ENCODE measurements around the gene SLAMF1.
"Not testable (repeated sequence)": the region's sequence is repeated elsewhere in the genome, so short reads cannot be mapped to it uniquely, and the experiment has no call there.

Gene SLAMF1

GRCh38 chr1:160664573-160665051 lies 17.8 kb upstream of the SLAMF1 start:
- DNase-seq (ENCODE audit: low read depth): no peak

GRCh38 chr1:160662910-160663309 lies 16.1 kb upstream of the SLAMF1 start:
- DNase-seq (ENCODE audit: low read depth): no peak

GRCh38 chr1:160659566-160659965 lies 12.7 kb upstream of the SLAMF1 start:
- no peak for DNase-seq (ENCODE audit: low read depth)

- no peak for DNase-seq (ENCODE audit: low read depth)
These were observed 12.0 kb upstream of the SLAMF1 start for GRCh38 chr1:160658814-160659193.

GRCh38 chr1:160658162-160658813 lies 11.4 kb upstream of the SLAMF1 start:
- DNase-seq (ENCODE audit: low read depth): no peak

- no peak for DNase-seq (ENCODE audit: low read depth)
These were observed 10.5 kb upstream of the SLAMF1 start for GRCh38 chr1:160657250-160657781.

GRCh38 chr1:160656737-160657136 lies 9.9 kb upstream of the SLAMF1 start:
- no peak for DNase-seq (ENCODE audit: low read depth)

GRCh38 chr1:160653620-160654016 lies 6.8 kb upstream of the SLAMF1 start:
- no peak for DNase-seq (ENCODE audit: low read depth)

GRCh38 chr1:160652924-160653619 lies 6.2 kb upstream of the SLAMF1 start:
- no peak for DNase-seq (ENCODE audit: low read depth)

GRCh38 chr1:160652065-160652641 lies 5.3 kb upstream of the SLAMF1 start:
- not testable (repeated sequence) for DNase-seq (ENCODE audit: low read depth)

- DNase-seq (ENCODE audit: low read depth): no peak
These were observed 4.7 kb upstream of the SLAMF1 start for GRCh38 chr1:160651433-160652064.

GRCh38 chr1:160647329-160647720 lies 481 bp upstream of the SLAMF1 start:
- no peak for DNase-seq (ENCODE audit: low read depth)

- no peak for DNase-seq (ENCODE audit: low read depth)
These were observed 664 bp downstream of the SLAMF1 start for GRCh38 chr1:160646180-160646579.

- no peak for DNase-seq (ENCODE audit: low read depth)
These were observed 1.3 kb downstream of the SLAMF1 start for GRCh38 chr1:160645386-160646130.

GRCh38 chr1:160644399-160644798 lies 2.4 kb downstream of the SLAMF1 start:
- DNase-seq (ENCODE audit: low read depth): no peak

- DNase-seq (ENCODE audit: low read depth): no peak
These were observed 3.7 kb downstream of the SLAMF1 start for GRCh38 chr1:160643138-160643537.

GRCh38 chr1:160642281-160642644 lies 4.6 kb downstream of the SLAMF1 start:
- no peak for DNase-seq (ENCODE audit: low read depth)

- DNase-seq (ENCODE audit: low read depth): no peak
These were observed 5.2 kb downstream of the SLAMF1 start for GRCh38 chr1:160641323-160642280.

- no peak for DNase-seq (ENCODE audit: low read depth)
These were observed 6.3 kb downstream of the SLAMF1 start for GRCh38 chr1:160640359-160641123.

- no peak for DNase-seq (ENCODE audit: low read depth)
These were observed 7.2 kb downstream of the SLAMF1 start for GRCh38 chr1:160639652-160640051.
